Measurements from ENCODE around the gene USP17L30. TPM values are rescaled to one million over a fixed set of nuclear protein-coding genes. Genes with fewer than 3 reads are reported as not detected.
"Not testable (repeated sequence)": the region's sequence is repeated elsewhere in the genome, so short reads cannot be mapped to it uniquely, and the experiment has no call there.

Gene USP17L30
- total RNA-seq, 2 donors from 2014 or later: not detected

- H3K27ac ChIP-seq; H3K36me3 ChIP-seq; H3K9me3 ChIP-seq; H3K27me3 ChIP-seq (replicated peaks; ENCODE audit: insufficient read depth); intact Hi-C loops (cut with DNase I); H3K4me1 ChIP-seq (replicated peaks): not testable (repeated sequence)
- WGBS: 28% methylated on average over 32 of the region's 36 CpGs
- DNase-seq (ENCODE audit: low spot score): peak; percentile 28
- TF ChIP-seq CTCF (IDR thresholded peaks at IDR 0.05): peak in 3 of 4 experiments; percentile 54 to 61 (median 57)
- H3K4me3 ChIP-seq: peak overlapping the region; percentile 35 to 38
These were observed 18.1 kb downstream of the USP17L30 start for GRCh38 chr4:9381012-9381534.

DNA sequence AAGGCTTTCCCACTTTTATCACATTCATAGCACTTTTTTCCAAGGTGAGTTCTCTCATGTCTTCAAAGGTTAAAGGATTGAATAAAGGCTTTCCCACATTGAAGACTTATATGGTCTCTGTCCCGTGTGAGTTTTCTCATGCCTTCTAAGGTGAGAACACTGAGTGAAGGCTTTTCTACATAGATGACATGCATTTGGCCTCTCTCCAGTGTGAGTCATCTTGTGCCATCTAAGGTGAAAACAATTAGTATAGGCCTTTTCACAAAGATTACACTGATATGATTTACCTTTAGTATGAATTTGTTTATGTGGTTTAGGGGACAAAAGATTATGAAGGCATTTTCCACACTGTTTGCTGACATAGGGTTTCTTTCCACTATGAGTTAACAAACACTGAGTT is 21.2 kb downstream of the USP17L30 start:
- Histone ChIP-seq H3K27me3 (replicated peaks; ENCODE audit: insufficient read depth) (no peaks in the 10 kb centered on the region), H3K4me1 (replicated peaks) (no peaks in the 10 kb centered on the region), H3K9me3 (no peaks in the 10 kb centered on the region), H3K27ac (no peak overlapping the region), H3K4me3 (no peak overlapping the region), H3K36me3 (no peaks in the 10 kb centered on the region)
- TF ChIP-seq POLR2A (IDR thresholded peaks at IDR 0.05) (no peak), CTCF (IDR thresholded peaks at IDR 0.05) (no peak), POLR2AphosphoS5 (IDR thresholded peaks at IDR 0.05) (no peak)
- intact Hi-C loops (cut with DNase I): no loop called here
- 68% methylated on average over 1 of the region's 1 CpG for WGBS
- no peak for DNase-seq (ENCODE audit: low spot score)

GRCh38 chr4:9389001-9389400 is 26.1 kb downstream of the USP17L30 start:
- intact Hi-C loops (cut with DNase I); DNase-seq (ENCODE audit: low spot score); H3K4me1 ChIP-seq (replicated peaks); H3K4me3 ChIP-seq; H3K27ac ChIP-seq; H3K9me3 ChIP-seq; H3K27me3 ChIP-seq (replicated peaks; ENCODE audit: insufficient read depth); H3K36me3 ChIP-seq: not testable (repeated sequence)
- WGBS: 25% methylated on average over 2 of the region's 2 CpGs

DNA sequence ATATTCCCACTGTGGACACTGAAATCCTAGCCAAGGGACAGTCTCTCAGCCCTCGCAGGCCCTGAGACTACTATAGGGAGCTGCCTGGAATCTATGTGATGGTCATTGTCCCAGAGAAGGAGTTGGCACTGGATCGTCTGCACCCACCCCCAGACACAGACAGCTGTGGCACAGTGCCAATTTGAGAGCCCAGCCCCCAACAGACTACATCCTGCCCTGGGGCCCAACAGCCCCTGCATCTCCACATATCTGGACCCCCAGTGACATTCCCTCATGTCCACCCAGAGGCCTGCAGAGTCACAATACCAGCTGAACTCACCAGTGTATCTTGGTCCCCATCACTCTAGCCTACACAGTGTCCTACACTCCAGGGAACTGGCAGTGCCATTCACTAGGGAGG is 42.8 kb downstream of the USP17L30 start:
- H3K27me3 ChIP-seq (replicated peaks; ENCODE audit: insufficient read depth); H3K4me1 ChIP-seq (replicated peaks); H3K27ac ChIP-seq; H3K4me3 ChIP-seq; H3K36me3 ChIP-seq; DNase-seq (ENCODE audit: low spot score); H3K9me3 ChIP-seq; intact Hi-C loops (cut with DNase I): not testable (repeated sequence)
- 64% methylated on average over 2 of the region's 2 CpGs for WGBS

- DNase-seq (ENCODE audit: low spot score); H3K36me3 ChIP-seq; intact Hi-C loops (cut with DNase I); H3K27me3 ChIP-seq (replicated peaks; ENCODE audit: insufficient read depth); H3K4me3 ChIP-seq; H3K27ac ChIP-seq; H3K9me3 ChIP-seq; H3K4me1 ChIP-seq (replicated peaks): not testable (repeated sequence)
- WGBS: 73% methylated on average over 3 of the region's 3 CpGs
These were observed 43.6 kb downstream of the USP17L30 start for GRCh38 chr4:9406491-9406890.

GRCh38 chr4:9409793-9410192 is 46.9 kb downstream of the USP17L30 start:
- 88% methylated on average over 13 of the region's 13 CpGs for WGBS
- no peaks in the 10 kb centered on the region for H3K9me3 ChIP-seq
- no peak for DNase-seq (ENCODE audit: low spot score)
- no peak for TF ChIP-seq CTCF (IDR thresholded peaks at IDR 0.05)
- no peaks in the 10 kb centered on the region for H3K36me3 ChIP-seq
- H3K27me3 ChIP-seq (replicated peaks; ENCODE audit: insufficient read depth): no peaks in the 10 kb centered on the region
- no peak overlapping the region for H3K4me3 ChIP-seq
- intact Hi-C loops (cut with DNase I): no loop called here
- no peak overlapping the region for H3K27ac ChIP-seq
- no peaks in the 10 kb centered on the region for H3K4me1 ChIP-seq (replicated peaks)

Small RNA genes within 50 kb of the gene (small RNA-seq; reads per million reads assigned to genes)
- gene RNA5SP153: 0 reads per million in 2 donors

Other genes starting within 250 kb of the USP17L30 start
- not detected for gene FAM90A26, start 192.7 kb upstream of the USP17L30 start, total RNA-seq
- not detected for gene USP17L10, start 152.5 kb upstream of the USP17L30 start, total RNA-seq
- gene USP17L11, start 147.7 kb upstream of the USP17L30 start, total RNA-seq: not detected
- gene USP17L12, start 143.0 kb upstream of the USP17L30 start, total RNA-seq: not detected
- gene USP17L13, start 138.2 kb upstream of the USP17L30 start, total RNA-seq: not detected
- gene USP17L15, start 128.7 kb upstream of the USP17L30 start, total RNA-seq: not detected
- not detected for gene USP17L17, start 119.2 kb upstream of the USP17L30 start, total RNA-seq
- gene USP17L18, start 114.5 kb upstream of the USP17L30 start, total RNA-seq: not detected
- gene USP17L19, start 109.8 kb upstream of the USP17L30 start, total RNA-seq: not detected
- gene USP17L20, start 105.0 kb upstream of the USP17L30 start, total RNA-seq: not detected
- not detected for gene USP17L21, start 100.3 kb upstream of the USP17L30 start, total RNA-seq
- not detected for gene USP17L22, start 95.5 kb upstream of the USP17L30 start, total RNA-seq
- gene USP17L24, start 38.0 kb upstream of the USP17L30 start, total RNA-seq: not detected
- gene USP17L25, start 33.2 kb upstream of the USP17L30 start, total RNA-seq: not detected
- not detected for gene USP17L26, start 28.5 kb upstream of the USP17L30 start, total RNA-seq
- not detected for gene USP17L5, start 23.7 kb upstream of the USP17L30 start, total RNA-seq
- gene USP17L27, start 19.0 kb upstream of the USP17L30 start, total RNA-seq: not detected
- gene USP17L28, start 14.2 kb upstream of the USP17L30 start, total RNA-seq: not detected
- gene USP17L29, start 9.5 kb upstream of the USP17L30 start, total RNA-seq: not detected
- not detected for gene DEFB131A, start 81.3 kb downstream of the USP17L30 start, total RNA-seq